Measurements from ENCODE around the gene TCAIM. TPM values are rescaled to one million over a fixed set of nuclear protein-coding genes. Genes with fewer than 3 reads are reported as not detected.

TCAIM gene
- 10 to 100 TPM; 22.9 to 26.7 TPM for total RNA-seq
- long read RNA-seq, transcript TCAIM-203 (4 exons, 2,178 nt) = minor isoform, 6 of 24 reads
- long read RNA-seq, transcript TCAIM-204 (11 exons, 3,306 nt) = major isoform, 7 of 24 reads
- long read RNA-seq, partial matches to known transcripts = 0 of 24 reads
- long read RNA-seq, other reads (novel, unspliced or antisense) = 1 of 24 reads

- intact Hi-C loops (cut with DNase I) = loop anchor here in 1 of 2 donors (10.0 kb wide), 2 partner anchors 137 to 177 kb away; partner anchors contain the start of gene ZNF445
- DNase-seq (peak; percentile 99), ATAC-seq (peak; percentile 97 to 98)
Measured at GRCh38 chr3:44338010-44338827, at the start of gene TCAIM. Gene TCAIM (plus strand): TSS chr3:44338766. CDS start chr3:44354783, 16,017 bp downstream.

GRCh38 chr3:44289882-44290462, 48.6 kb upstream of the TCAIM start:
- ATAC-seq = no peak
- no peak for DNase-seq
- intact Hi-C loops (cut with DNase I) = no loop called here

- no peak for DNase-seq
- ATAC-seq = no peak
- intact Hi-C loops (cut with DNase I) = no loop called here
Measured at GRCh38 chr3:44292276-44292675, 46.3 kb upstream of the TCAIM start.

- intact Hi-C loops (cut with DNase I) = no loop called here
- ATAC-seq = no peak
- DNase-seq = no peak
Measured at GRCh38 chr3:44292947-44293346, 45.6 kb upstream of the TCAIM start.

- DNase-seq (no peak), ATAC-seq (no peak)
- intact Hi-C loops (cut with DNase I) = no loop called here
Measured at GRCh38 chr3:44297255-44297654, 41.3 kb upstream of the TCAIM start.

- DNase-seq = no peak
- ATAC-seq = no peak
- intact Hi-C loops (cut with DNase I) = no loop called here
Measured at GRCh38 chr3:44301746-44302145, 36.8 kb upstream of the TCAIM start.

GRCh38 chr3:44309500-44309899, 29.1 kb upstream of the TCAIM start:
- ATAC-seq (no peak), DNase-seq (no peak)
- intact Hi-C loops (cut with DNase I) = no loop called here

- DNase-seq (no peak), ATAC-seq (no peak)
- intact Hi-C loops (cut with DNase I) = loop anchor here in 1 of 2 donors (10.0 kb wide), 1 partner anchor 196 kb away; no protein-coding TSS in a partner anchor
Measured at GRCh38 chr3:44318891-44319311, 19.7 kb upstream of the TCAIM start.

GRCh38 chr3:44321335-44321734, 17.2 kb upstream of the TCAIM start:
- DNase-seq (no peak), ATAC-seq (no peak)
- intact Hi-C loops (cut with DNase I) = loop anchor here in 1 of 2 donors (10.0 kb wide), 1 partner anchor 323 kb away; the partner anchor contains the start of gene ZNF35

- DNase-seq (peak; percentile 76), ATAC-seq (peak in 1 of 2 donors; percentile 31)
- intact Hi-C loops (cut with DNase I) = loop anchor here in 1 of 2 donors (10.0 kb wide), 1 partner anchor 321 kb away; the partner anchor contains the start of gene ZNF35
Measured at GRCh38 chr3:44323341-44323955, 15.1 kb upstream of the TCAIM start.

- intact Hi-C loops (cut with DNase I) = loop anchor here in 1 of 2 donors (10.0 kb wide), 1 partner anchor 320 kb away; the partner anchor contains the start of gene ZNF35
- no peak for DNase-seq
- no peak for ATAC-seq
Measured at GRCh38 chr3:44324584-44324983, 14.0 kb upstream of the TCAIM start.

- DNase-seq (no peak), ATAC-seq (no peak)
- intact Hi-C loops (cut with DNase I) = loop anchor here in 1 of 2 donors (10.0 kb wide), 1 partner anchor 319 kb away; the partner anchor contains the start of gene ZNF35
Measured at GRCh38 chr3:44326019-44326418, 12.5 kb upstream of the TCAIM start.

- intact Hi-C loops (cut with DNase I) = loop anchor here in 1 of 2 donors (10.0 kb wide), 1 partner anchor 318 kb away; the partner anchor contains the start of gene ZNF35
- DNase-seq (no peak), ATAC-seq (no peak)
Measured at GRCh38 chr3:44326515-44326914, 12.1 kb upstream of the TCAIM start.

- DNase-seq (no peak), ATAC-seq (no peak)
- intact Hi-C loops (cut with DNase I) = loop anchor here in 1 of 2 donors (10.0 kb wide), 3 partner anchors 145 to 315 kb away; partner anchors contain the start of genes ZNF35 and ZNF445
Measured at GRCh38 chr3:44329946-44330345, 8.6 kb upstream of the TCAIM start.

- no peak for ATAC-seq
Measured at GRCh38 chr3:44330444-44330843, 8.1 kb upstream of the TCAIM start.

GRCh38 chr3:44334326-44334725, 4.2 kb upstream of the TCAIM start:
- intact Hi-C loops (cut with DNase I) = loop anchor here in 1 of 2 donors (10.0 kb wide), 2 partner anchors 140 to 180 kb away; partner anchors contain the start of gene ZNF445
- ATAC-seq (no peak), DNase-seq (no peak)

More at GRCh38 chr3:44330444-44330843, 8.1 kb upstream of the TCAIM start:
- intact Hi-C loops (cut with DNase I) = loop anchor here in 1 of 2 donors (10.0 kb wide), 2 partner anchors 144 to 184 kb away; partner anchors contain the start of gene ZNF445
- DNase-seq = no peak

- ATAC-seq (no peak), DNase-seq (no peak)
- intact Hi-C loops (cut with DNase I) = loop anchor here in 1 of 2 donors (10.0 kb wide), 2 partner anchors 137 to 177 kb away; partner anchors contain the start of gene ZNF445
Measured at GRCh38 chr3:44337248-44337785, 1.2 kb upstream of the TCAIM start.

- intact Hi-C loops (cut with DNase I) = loop anchor here in 1 of 2 donors (10.0 kb wide), 2 partner anchors 136 to 176 kb away; partner anchors contain the start of gene ZNF445
- ATAC-seq = no peak
- no peak for DNase-seq
Measured at GRCh38 chr3:44338828-44339127, 212 bp downstream of the TCAIM start.

Data from left cardiac atrium (tissue), 4 donors.